GM18867 (cell line): ENCODE measurements around the gene AMOTL1.
A peak's percentile ranks its signal among the peaks of the same experiment; 100 is the strongest.

Source experiments
- ATAC-seq: cut with Tn5 transposase; IDR thresholded peaks from one replicate; pipeline ENCODE4 v1.9.1; 2021; ENCODE audit warnings: mild to moderate bottlenecking, moderate library complexity; ENCODE audit not compliant: unreplicated experiment

AMOTL1 gene

GRCh38 chr11:94767701-94768601, at the start of gene AMOTL1:
Gene AMOTL1 (plus strand): TSS chr11:94768356. CDS start chr11:94768512, 156 bp downstream.
- peak; percentile 77 for ATAC-seq

DNA sequence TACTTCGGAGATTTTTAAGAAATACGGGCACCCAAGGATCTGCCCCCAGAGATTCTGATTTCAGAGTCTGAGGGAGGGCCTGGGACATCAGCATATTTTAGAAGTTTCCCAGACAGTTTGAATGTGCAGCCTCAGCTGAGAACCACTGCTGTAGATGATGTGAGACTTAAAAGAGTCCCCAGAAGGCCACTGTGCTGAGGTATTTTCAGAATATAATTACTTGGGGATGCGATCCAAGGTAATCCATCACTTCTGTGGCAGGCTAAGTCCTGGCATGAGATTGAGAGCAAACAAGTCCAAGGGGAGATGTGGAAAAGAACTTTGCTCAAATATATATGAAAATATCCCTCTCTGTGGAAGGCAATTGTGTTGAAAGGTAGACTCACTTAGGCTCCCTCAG, 48.3 kb upstream of the AMOTL1 start:
- no peak for ATAC-seq

- no peak for ATAC-seq
Observed at GRCh38 chr11:94721565-94722292, 46.4 kb upstream of the AMOTL1 start.

DNA sequence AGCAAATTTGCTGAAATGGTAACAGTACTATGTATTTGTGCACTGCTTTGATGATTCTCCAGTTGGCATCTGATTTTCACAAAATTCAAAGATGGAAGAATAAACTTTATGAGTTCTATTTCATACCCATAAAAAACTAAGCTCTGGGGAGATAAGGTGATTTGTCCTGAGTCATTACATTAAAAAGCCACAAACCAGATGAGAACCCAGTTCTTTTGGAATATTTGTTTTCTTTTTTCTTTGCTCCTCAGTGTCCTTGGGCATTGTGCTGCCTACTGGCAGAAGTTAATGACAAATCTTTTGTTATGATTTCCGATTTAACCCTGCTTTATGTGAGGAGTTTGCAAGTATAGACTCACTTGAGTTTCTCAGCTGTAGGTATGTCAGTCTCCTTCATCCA, 45.4 kb upstream of the AMOTL1 start:
- no peak for ATAC-seq

DNA sequence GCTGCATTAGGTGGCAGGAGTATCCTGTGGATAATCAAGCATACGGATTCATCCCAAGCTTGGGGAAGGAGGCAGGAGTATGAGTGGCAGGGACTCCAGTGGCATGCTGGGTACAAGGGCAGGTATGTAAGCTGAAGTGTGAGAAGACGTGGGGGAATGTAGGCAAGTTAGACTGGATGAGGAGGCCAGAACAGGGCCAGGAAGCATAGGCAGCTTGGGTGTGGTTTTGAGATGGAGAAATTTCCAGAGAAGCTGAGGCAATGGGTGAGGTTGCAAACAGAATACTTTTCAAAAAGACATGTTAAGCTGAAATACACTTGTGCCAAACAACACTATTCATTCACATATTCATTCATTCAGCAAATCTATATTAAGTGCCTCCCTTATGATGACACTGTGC, 43.1 kb upstream of the AMOTL1 start:
- no peak for ATAC-seq

- ATAC-seq = no peak
Observed at GRCh38 chr11:94727819-94728218, 40.3 kb upstream of the AMOTL1 start.

- no peak for ATAC-seq
Observed at GRCh38 chr11:94728541-94728940, 39.6 kb upstream of the AMOTL1 start.

DNA sequence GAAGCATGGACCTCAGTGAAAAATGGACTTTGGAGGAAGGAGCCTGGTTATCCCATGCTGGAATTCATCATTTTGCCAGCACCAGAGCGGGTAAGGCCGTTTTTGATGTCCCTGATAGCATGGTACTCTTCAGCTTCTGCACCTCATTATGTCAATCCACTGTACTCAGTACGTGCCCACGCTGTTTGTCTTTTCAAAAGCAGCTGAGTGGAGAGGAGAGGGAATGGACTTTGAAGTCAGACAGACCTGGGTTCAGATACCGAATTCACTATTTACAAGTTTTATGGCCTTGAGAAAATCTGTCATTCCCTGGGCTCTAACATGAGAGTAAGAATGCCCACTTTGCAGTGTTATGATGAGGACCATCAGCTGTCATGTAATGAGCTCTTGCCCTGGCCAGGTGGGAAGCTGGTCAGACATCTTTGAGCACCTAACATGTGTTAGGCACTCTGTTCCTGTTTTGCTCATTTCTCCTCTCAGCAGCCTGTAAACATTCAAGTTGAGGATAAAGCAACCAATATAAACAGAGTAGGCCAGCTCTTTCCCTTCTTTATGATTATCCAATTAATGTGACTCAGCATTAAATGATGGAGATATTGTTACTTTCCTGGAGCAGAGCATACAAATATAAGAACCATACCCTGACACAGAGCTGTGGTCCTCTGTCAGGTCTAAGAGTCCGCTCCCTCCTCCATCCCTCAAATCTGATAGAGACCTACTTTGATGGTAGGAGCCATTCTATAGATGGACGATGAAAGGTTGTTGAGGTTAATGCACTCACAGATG, 39.0 kb upstream of the AMOTL1 start:
- no peak for ATAC-seq

- ATAC-seq = no peak
Observed at GRCh38 chr11:94730153-94730552, 38.0 kb upstream of the AMOTL1 start.

DNA sequence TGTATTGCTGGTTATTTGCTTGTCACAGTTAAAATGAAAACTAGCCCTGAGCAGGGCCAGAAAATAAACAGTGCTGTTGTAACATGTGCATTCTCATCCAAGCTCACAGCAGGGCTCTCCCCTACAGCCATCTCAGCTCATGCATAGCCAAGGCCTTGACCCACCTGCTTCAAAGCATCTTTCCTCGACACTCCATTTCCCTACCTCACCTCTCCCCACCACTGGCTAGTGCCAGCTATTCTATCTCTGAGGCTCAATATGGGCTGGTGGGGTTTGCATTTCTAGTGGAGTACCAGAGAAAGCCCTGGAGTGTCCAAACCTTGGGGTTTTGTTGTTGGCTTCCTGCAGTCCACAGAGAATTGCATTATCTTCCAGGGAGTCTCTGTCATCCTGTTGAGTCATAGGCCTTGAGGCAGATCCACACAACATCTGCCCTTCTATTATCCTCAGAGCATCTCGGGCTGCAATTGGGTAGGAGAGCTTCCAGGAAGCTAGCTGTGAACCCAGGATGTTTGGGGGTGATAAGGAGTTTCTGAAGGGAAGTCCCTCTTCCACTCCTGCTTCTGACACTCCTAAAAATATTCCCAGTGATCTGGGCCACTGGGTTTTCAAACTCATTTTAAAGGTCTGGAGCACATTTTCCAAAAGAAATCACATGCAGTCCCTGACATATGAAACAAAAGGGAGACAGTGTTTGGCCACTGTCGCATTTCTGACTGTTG, 36.1 kb upstream of the AMOTL1 start:
- ATAC-seq = no peak

- no peak for ATAC-seq
Observed at GRCh38 chr11:94732617-94733281, 35.4 kb upstream of the AMOTL1 start.

- no peak for ATAC-seq
Observed at GRCh38 chr11:94734563-94735275, 33.4 kb upstream of the AMOTL1 start.

GRCh38 chr11:94735907-94736306, 32.2 kb upstream of the AMOTL1 start:
- no peak for ATAC-seq

DNA sequence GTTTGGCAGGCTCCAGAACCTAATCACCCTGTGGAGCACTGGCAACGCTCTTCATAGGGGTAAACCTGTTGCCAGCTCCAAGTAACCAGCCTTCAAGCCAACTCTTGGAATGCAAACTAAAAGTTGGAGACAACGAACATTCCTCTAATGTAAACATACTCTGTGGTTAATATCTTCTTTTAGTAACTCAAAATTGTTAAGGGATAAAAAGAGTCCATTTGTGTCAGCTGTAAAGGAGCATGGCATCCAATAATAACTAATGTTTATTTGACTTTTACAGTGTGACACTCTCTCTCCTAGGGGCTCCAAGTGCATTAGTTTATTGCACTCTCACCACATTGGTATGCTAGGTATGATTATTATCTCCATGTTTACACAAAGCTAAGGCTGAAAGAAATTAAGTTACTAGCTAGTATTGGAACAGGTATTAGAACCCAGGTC, 31.0 kb upstream of the AMOTL1 start:
- ATAC-seq = no peak

DNA sequence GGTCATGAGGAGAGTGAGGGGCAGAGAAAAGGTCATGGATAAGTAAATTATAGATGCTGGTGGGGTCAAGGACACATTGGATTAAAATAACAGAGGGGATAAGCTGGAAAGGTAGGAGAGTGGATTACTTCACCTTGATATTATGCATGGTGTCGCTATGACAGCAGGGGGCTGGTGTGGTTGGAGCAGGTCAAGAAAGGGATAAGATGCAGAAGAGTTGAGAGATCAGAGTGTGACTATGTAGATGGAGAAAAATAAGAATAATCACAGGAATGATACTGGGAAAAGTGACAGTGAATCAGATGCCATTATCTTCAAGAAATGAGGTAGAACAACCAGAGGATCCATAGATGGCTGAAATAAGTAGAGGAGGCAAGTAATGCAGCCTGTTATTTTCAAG, 29.4 kb upstream of the AMOTL1 start:
- no peak for ATAC-seq

DNA sequence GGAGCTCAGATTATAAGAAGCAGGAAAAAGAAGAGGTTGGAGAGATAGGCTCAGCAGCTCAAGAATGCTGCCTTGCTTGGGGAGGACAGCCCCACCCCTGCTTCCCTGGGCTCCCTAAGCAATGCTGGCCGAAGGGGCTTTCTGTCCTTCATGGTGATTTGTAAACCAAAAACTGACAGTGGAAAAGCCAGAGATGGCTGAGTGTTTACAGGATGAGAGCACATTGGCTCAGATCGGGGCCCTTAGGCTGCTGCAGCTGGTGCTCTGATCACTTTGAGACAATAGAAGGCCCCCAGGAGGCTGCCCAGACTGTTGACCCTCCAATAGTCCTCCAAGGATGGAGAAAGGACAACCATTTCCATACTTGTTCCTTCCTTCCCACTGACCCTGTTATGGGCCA, 28.8 kb upstream of the AMOTL1 start:
- no peak for ATAC-seq

GRCh38 chr11:94740083-94741021, 27.8 kb upstream of the AMOTL1 start:
- no peak for ATAC-seq

- no peak for ATAC-seq
Observed at GRCh38 chr11:94741022-94741679, 27.0 kb upstream of the AMOTL1 start.
